Neuronal stem cell (in vitro differentiated cells): Measurements from ENCODE around the gene CAST.
A peak's percentile ranks its signal among the peaks of the same experiment; 100 is the strongest.
"Not testable (repeated sequence)": the region's sequence is repeated elsewhere in the genome, so short reads cannot be mapped to it uniquely, and the experiment has no call there.

Experiments
- DNase-seq: peaks from one replicate; pipeline ENCODE4 v3.0.0-alpha.2; 2013; ENCODE audit warnings: low spot score
- H2AFZ ChIP-seq: one replicate; pipeline ENCODE4 v1.6.1; 2013; ENCODE audit warnings: mild to moderate bottlenecking, low read length, inconsistent platforms
- H2AK5ac ChIP-seq: 2 replicates; pipeline ENCODE4 v1.6.1; 2013; ENCODE audit warnings: low read depth, mild to moderate bottlenecking, inconsistent platforms, low read length, moderate library complexity, mixed read lengths
- H2BK120ac ChIP-seq: 2 replicates; pipeline ENCODE4 v1.6.1; 2013; ENCODE audit warnings: low read depth, mild to moderate bottlenecking, inconsistent platforms, low read length, moderate library complexity, mixed read lengths
- H2BK12ac ChIP-seq: one replicate; pipeline ENCODE4 v1.6.1; 2013; ENCODE audit warnings: low read length, inconsistent platforms
- H2BK15ac ChIP-seq: 2 replicates; pipeline ENCODE4 v1.6.1; 2013; ENCODE audit warnings: mild to moderate bottlenecking, low read length, inconsistent platforms, mixed read lengths
- H2BK5ac ChIP-seq: one replicate; pipeline ENCODE4 v1.6.1; 2013; ENCODE audit warnings: inconsistent platforms, mild to moderate bottlenecking, low read length, moderate library complexity
- H3K14ac ChIP-seq: one replicate; pipeline ENCODE4 v1.6.1; 2013; ENCODE audit warnings: low read length, inconsistent platforms
- H3K18ac ChIP-seq: 2 replicates; pipeline ENCODE4 v1.6.1; 2013; ENCODE audit warnings: low read length, inconsistent platforms
- H3K23ac ChIP-seq: 2 replicates; pipeline ENCODE4 v1.6.1; 2013; ENCODE audit warnings: low read depth, mild to moderate bottlenecking, mixed read lengths, low read length, inconsistent platforms; ENCODE audit not compliant: poor library complexity
- H3K27ac ChIP-seq: replicated peaks from 3 replicates; pipeline ENCODE4 v1.5.1; 2013; ENCODE audit warnings: low read length, inconsistent platforms
- H3K27me3 ChIP-seq, 3 experiments: 2 replicates each; pipeline ENCODE4 v1.6.1; 2013; ENCODE audit warnings: low read length in 3 of 3, mild to moderate bottlenecking in 2 of 3, inconsistent platforms in 1 of 3, low read depth in 1 of 3, mixed read lengths in 1 of 3, moderate library complexity in 1 of 3; ENCODE audit not compliant: control insufficient read depth in 3 of 3, insufficient read depth in 3 of 3
- H3K36me3 ChIP-seq, 2 donors: replicated peaks in 1 of 2; 2 replicates each; pipeline ENCODE4 v1.6.1; 2013; ENCODE audit warnings: low read length in 2 of 2; ENCODE audit not compliant: control insufficient read depth in 2 of 2, insufficient read depth in 2 of 2
- H3K4ac ChIP-seq: 2 replicates; pipeline ENCODE4 v1.6.1; 2013; ENCODE audit warnings: inconsistent platforms, mild to moderate bottlenecking, low read length, moderate library complexity
- H3K4me1 ChIP-seq, 2 donors: 1 replicate in 1 of 2; 2 replicates in 1 of 2; pipeline ENCODE4 v1.6.1; 2013; ENCODE audit warnings: low read length in 2 of 2, low read depth in 1 of 2; ENCODE audit not compliant: control insufficient read depth in 2 of 2, insufficient read depth in 1 of 2
- H3K4me2 ChIP-seq: one replicate; pipeline ENCODE4 v1.6.1; 2013; ENCODE audit warnings: mild to moderate bottlenecking, low read length, inconsistent platforms; ENCODE audit not compliant: insufficient read depth, poor library complexity, severe bottlenecking
- H3K4me3 ChIP-seq, 2 donors: 2 replicates each; pipeline ENCODE4 v1.5.1; 2013; ENCODE audit warnings: low read length in 2 of 2, mild to moderate bottlenecking in 2 of 2, inconsistent platforms in 1 of 2, moderate library complexity in 1 of 2
- H3K79me1 ChIP-seq: one replicate; pipeline ENCODE4 v1.6.1; 2013; ENCODE audit warnings: low read depth, mild to moderate bottlenecking, inconsistent platforms, low read length, moderate library complexity
- H3K9ac ChIP-seq: one replicate; pipeline ENCODE4 v1.6.1; 2013; ENCODE audit warnings: mild to moderate bottlenecking, low read depth, low read length, inconsistent platforms; ENCODE audit not compliant: poor library complexity
- H3K9me3 ChIP-seq, 2 donors: replicated peaks in 1 of 2; 2 replicates each; pipeline versions ENCODE3 to v1.6.1; 2013; ENCODE audit warnings: low read length in 2 of 2, mild to moderate bottlenecking in 2 of 2, inconsistent platforms in 1 of 2, low read depth in 1 of 2, mixed read lengths in 1 of 2, moderate library complexity in 1 of 2; ENCODE audit not compliant: control insufficient read depth in 2 of 2, insufficient read depth in 1 of 2
- H4K8ac ChIP-seq: one replicate; pipeline ENCODE4 v1.6.1; 2013; ENCODE audit warnings: low read depth, mild to moderate bottlenecking, inconsistent platforms, low read length, moderate library complexity
- H4K91ac ChIP-seq: one replicate; pipeline ENCODE4 v1.6.1; 2013; ENCODE audit warnings: low read length, low read depth, mild to moderate bottlenecking, inconsistent platforms; ENCODE audit not compliant: poor library complexity
- WGBS, 2 donors: extraction: QIAGEN DNeasy Blood & Tissue Kit; methylation state at CpG; one replicate each; pipeline ENCODE4 v1.1.7; 2013; ENCODE audit warnings: missing lambda C conversion rate in 2 of 2, mixed read lengths in 1 of 2; ENCODE audit not compliant: insufficient read length in 2 of 2, insufficient replicate concordance in 1 of 2; ENCODE audit errors: extremely low coverage in 2 of 2; 5-methylcytosine and 5-hydroxymethylcytosine counted together

CAST gene

DNA sequence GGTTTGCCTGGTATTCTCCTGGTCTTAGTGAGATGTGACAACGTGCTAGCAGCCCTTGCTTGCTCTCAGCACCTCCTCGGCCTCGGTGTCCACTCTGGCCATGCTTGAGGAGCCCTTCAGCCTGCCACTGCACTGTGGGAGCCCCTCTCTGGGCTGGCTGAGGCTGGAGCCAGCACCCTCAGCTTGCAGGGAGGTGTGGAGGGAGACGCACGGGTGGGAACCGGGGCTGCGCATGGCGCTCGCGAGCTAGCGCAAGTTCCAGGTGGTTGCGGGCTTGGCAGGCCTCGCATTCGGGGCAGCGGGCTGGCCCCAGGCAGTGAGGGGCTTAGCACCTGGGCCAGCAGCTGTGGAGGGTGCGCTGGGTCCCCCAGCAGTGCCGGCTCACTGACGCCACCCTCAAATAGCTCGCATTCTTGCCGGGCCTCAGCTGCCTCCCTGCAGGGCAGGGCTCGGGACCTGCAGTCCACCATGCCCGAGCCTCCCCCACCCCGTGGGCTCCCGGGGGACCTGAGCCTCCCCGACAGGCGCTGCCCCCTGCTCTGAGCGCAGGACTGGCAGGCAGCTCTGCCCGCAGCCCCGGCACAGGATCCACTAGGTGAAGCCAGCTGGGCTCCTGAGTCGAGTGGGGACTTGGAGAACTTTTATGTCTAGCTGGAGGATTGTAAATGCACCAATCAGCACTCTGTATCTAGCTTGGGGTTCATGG lies 43.7 kb upstream of the CAST start:
- not testable (repeated sequence) for H3K36me3 ChIP-seq, H3K4me2 ChIP-seq, H2BK12ac ChIP-seq, H3K27me3 ChIP-seq, H3K14ac ChIP-seq, H3K4me1 ChIP-seq, H2BK120ac ChIP-seq, DNase-seq, H4K8ac ChIP-seq, H3K27ac ChIP-seq, H3K9ac ChIP-seq, H2BK15ac ChIP-seq, H2BK5ac ChIP-seq, H3K4me3 ChIP-seq, H2AFZ ChIP-seq, H3K23ac ChIP-seq, H3K18ac ChIP-seq, H3K4ac ChIP-seq, H4K91ac ChIP-seq, H3K9me3 ChIP-seq, H3K79me1 ChIP-seq
- WGBS, 2 donors, result no CpG with 5 or more reads among the region's 30 CpGs
- H2AK5ac ChIP-seq, result peak overlapping the region; percentile 42

DNA sequence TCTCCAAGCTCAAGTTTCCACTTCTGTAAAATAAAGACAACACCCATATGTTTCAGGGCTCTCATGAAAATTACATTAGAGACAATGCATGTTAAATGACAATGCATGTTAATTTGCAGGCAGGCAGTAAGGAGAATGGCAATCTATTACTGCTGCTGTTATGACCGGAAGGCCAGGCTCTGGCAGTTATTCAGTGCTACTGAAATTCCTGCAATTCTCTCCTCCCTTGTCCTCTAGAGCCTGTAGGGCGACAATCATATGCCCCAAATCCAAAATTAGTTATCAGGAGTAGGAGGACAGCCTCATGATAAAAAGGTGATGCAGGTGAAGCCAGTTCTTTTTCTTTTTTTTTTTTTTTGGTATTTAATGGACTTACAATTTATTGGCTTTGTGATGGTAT lies 42.2 kb upstream of the CAST start:
- Histone ChIP-seq H3K36me3 (no peaks in the 10 kb centered on the region), H3K79me1 (no peaks in the 10 kb centered on the region), H3K23ac (no peak overlapping the region), H3K4ac (no peak overlapping the region), H2BK15ac (no peak overlapping the region), H3K18ac (no peak overlapping the region), H2AK5ac (no peak overlapping the region), H3K9ac (no peak overlapping the region), H2BK12ac (no peak overlapping the region), H4K91ac (no peak overlapping the region), H2BK5ac (no peak overlapping the region), H3K14ac (no peak overlapping the region), H4K8ac (no peak overlapping the region), H2BK120ac (no peak overlapping the region), H3K27me3 (no peaks in the 10 kb centered on the region), H3K9me3 (peaks cover 6% of the 10 kb centered on the region in 2 donors), H3K4me3 (no peak overlapping the region), H2AFZ (no peak overlapping the region), H3K4me1 (no peaks in the 10 kb centered on the region), H3K27ac (no peak overlapping the region), H3K4me2 (no peak overlapping the region)
- DNase-seq, result no peak
- no CpG with 5 or more reads among the region's 2 CpGs for WGBS, 2 donors

DNA sequence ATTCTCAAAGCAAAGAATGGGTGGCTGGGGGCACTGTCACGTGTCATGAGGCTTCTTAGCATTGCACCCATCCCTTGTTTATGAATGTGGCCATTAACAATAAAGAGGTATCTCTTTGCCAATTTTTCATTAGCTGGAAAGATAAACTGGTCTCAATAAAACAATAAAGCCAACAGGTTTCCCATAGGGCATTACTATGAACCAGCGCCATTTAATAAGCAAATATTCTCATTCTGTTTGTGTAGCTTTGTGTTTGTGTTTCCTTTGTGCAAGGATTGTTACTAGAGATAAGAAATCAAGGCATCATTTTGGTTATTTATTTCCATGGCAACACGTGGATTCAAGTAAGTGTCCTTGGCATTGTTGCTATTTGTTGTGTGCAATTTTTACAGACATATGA lies 37.6 kb upstream of the CAST start:
- WGBS, 2 donors, result no CpG with 5 or more reads among the region's 3 CpGs
- no peaks in the 10 kb centered on the region for H3K36me3 ChIP-seq
- no peak overlapping the region for H3K4me2 ChIP-seq
- no peak overlapping the region for H3K4me3 ChIP-seq
- no peak overlapping the region for H3K9ac ChIP-seq
- H2BK12ac ChIP-seq, result no peak overlapping the region
- H2AFZ ChIP-seq, result no peak overlapping the region
- H4K91ac ChIP-seq, result no peak overlapping the region
- no peak overlapping the region for H3K27ac ChIP-seq
- H2BK120ac ChIP-seq, result no peak overlapping the region
- H3K23ac ChIP-seq, result no peak overlapping the region
- H3K4me1 ChIP-seq, result no peaks in the 10 kb centered on the region
- H3K4ac ChIP-seq, result no peak overlapping the region
- no peak overlapping the region for H2AK5ac ChIP-seq
- no peaks in the 10 kb centered on the region for H3K27me3 ChIP-seq
- no peak overlapping the region for H2BK5ac ChIP-seq
- H4K8ac ChIP-seq, result no peak overlapping the region
- no peak overlapping the region for H3K14ac ChIP-seq
- H3K18ac ChIP-seq, result no peak overlapping the region
- H2BK15ac ChIP-seq, result no peak overlapping the region
- DNase-seq, result no peak
- no peaks in the 10 kb centered on the region for H3K79me1 ChIP-seq
- H3K9me3 ChIP-seq, result no peaks in the 10 kb centered on the region

DNA sequence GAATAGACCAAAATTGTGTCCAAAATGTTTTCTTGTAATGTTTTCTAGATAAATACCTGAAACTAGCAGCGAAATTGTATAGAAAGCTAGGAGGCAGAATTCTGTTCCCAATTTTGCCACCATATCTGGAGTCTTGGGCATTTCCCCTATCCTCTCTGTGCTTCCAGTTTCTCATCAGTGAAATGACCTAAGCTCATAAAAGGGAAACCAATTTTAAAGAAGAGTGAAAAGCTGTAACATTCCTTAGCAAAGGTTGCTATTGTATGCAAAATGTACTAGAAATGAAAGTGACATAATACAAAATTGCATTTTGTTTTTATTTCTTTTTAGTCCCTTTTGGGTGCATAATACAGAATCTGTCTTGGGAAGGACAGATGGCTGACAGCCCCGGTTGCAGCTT lies 36.8 kb upstream of the CAST start:
- Histone ChIP-seq H3K79me1 (no peaks in the 10 kb centered on the region), H2BK5ac (no peak overlapping the region), H3K23ac (no peak overlapping the region), H3K4me1 (no peaks in the 10 kb centered on the region), H3K27ac (no peak overlapping the region), H3K4me3 (no peak overlapping the region), H2BK12ac (no peak overlapping the region), H3K36me3 (no peaks in the 10 kb centered on the region), H3K27me3 (no peaks in the 10 kb centered on the region), H2BK15ac (no peak overlapping the region), H3K4me2 (no peak overlapping the region), H2BK120ac (no peak overlapping the region), H3K9ac (no peak overlapping the region), H2AFZ (no peak overlapping the region), H3K18ac (no peak overlapping the region), H4K8ac (no peak overlapping the region), H3K9me3 (no peaks in the 10 kb centered on the region), H2AK5ac (no peak overlapping the region), H3K4ac (no peak overlapping the region), H4K91ac (no peak overlapping the region), H3K14ac (no peak overlapping the region)
- DNase-seq, result no peak
- WGBS, 2 donors, result no CpG with 5 or more reads among the region's 2 CpGs
